GM12878 (cell line): ENCODE results near the gene CFAP97D2.

Experiments
- BACH1 ChIP-seq: fragments of 450-650 bp; IDR thresholded peaks from 2 replicates; pipeline ENCODE4 v1.6.1; 2017; ENCODE audit warnings: mild to moderate bottlenecking, borderline replicate concordance
- CEBPB ChIP-seq, 2 experiments: fragments of 150-350 bp in 1 of 2; IDR thresholded peaks; 2 replicates each; pipeline ENCODE4 v1.6.1; 2012 to 2014; ENCODE audit warnings: low read depth in 2 of 2, low read length in 2 of 2, borderline replicate concordance in 1 of 2, inconsistent platforms in 1 of 2
- CTCF ChIP-seq, 3 experiments: IDR thresholded peaks in 2 of 3; conservative IDR thresholded peaks in 1 of 3; 2 replicates each; pipeline ENCODE4 v1.5.1; 2011; ENCODE audit warnings: low read depth in 3 of 3, low read length in 3 of 3, mild to moderate bottlenecking in 3 of 3, control low read depth in 2 of 3, moderate library complexity in 2 of 3, inconsistent platforms in 1 of 3, mixed read lengths in 1 of 3; ENCODE audit not compliant: control insufficient read depth in 2 of 3, insufficient read depth in 1 of 3; ENCODE audit errors: extremely low read depth in 1 of 3
- POLR2A ChIP-seq: IDR thresholded peaks from 2 replicates; pipeline ENCODE4 v1.6.1; 2011; ENCODE audit warnings: low read depth, mild to moderate bottlenecking, low read length
- RFX5 ChIP-seq: IDR thresholded peaks from 2 replicates; pipeline ENCODE4 v1.6.1; 2011; ENCODE audit warnings: low read depth, low read length, improper control_type of control experiment
- SMAD1 ChIP-seq: fragments of 450-650 bp; IDR thresholded peaks from 2 replicates; pipeline ENCODE4 v1.6.1; 2018; ENCODE audit warnings: mild to moderate bottlenecking, low read depth; ENCODE audit not compliant: partially characterized antibody

GRCh38 chr13:114147803-114148520, 31.1 kb upstream of the CFAP97D2 start:
- TF ChIP-seq RFX5 (no peak), BACH1 (no peak), POLR2A (no peak), SMAD1 (no peak), CTCF (IDR thresholded peaks at IDR 0.05 in 2 of 3, conservative IDR thresholded peaks at IDR 0.05 in 1 of 3; ENCODE audit: control insufficient read depth in 2 of 3, extremely low read depth in 1 of 3, insufficient read depth in 1 of 3, low read depth in 3 of 3, low read length in 3 of 3) (no peak), CEBPB (IDR thresholded peaks at IDR 0.05; ENCODE audit: borderline replicate concordance in 1 of 2, low read depth in 2 of 2, low read length in 2 of 2) (no peak)
